Measurements from ENCODE around the gene CCDC154. TPM values are rescaled to one million over a fixed set of nuclear protein-coding genes. Genes with fewer than 3 reads are reported as not detected.

Gene CCDC154
- total RNA-seq, 1 donor from 2014 or later, result 0.94 TPM

- intact Hi-C loops (cut with DNase I), result no loop called here
- no peak for DNase-seq (ENCODE audit: low spot score)
Observed at GRCh38 chr16:1398826-1399581, 45.4 kb downstream of the CCDC154 start.

- DNase-seq (ENCODE audit: low spot score), result no peak
- intact Hi-C loops (cut with DNase I), result no loop called here
Observed at GRCh38 chr16:1398351-1398750, 46.0 kb downstream of the CCDC154 start.

- DNase-seq (ENCODE audit: low spot score), result no peak
- intact Hi-C loops (cut with DNase I), result no loop called here
Observed at GRCh38 chr16:1397779-1398178, 46.6 kb downstream of the CCDC154 start.

- no peak for DNase-seq (ENCODE audit: low spot score)
- intact Hi-C loops (cut with DNase I), result no loop called here
Observed at GRCh38 chr16:1395444-1396031, 48.8 kb downstream of the CCDC154 start.

GRCh38 chr16:1394367-1394951 lies 49.9 kb downstream of the CCDC154 start:
- intact Hi-C loops (cut with DNase I), result no loop called here
- DNase-seq (ENCODE audit: low spot score), result no peak

GRCh38 chr16:1393613-1394176 lies 50.7 kb downstream of the CCDC154 start:
- intact Hi-C loops (cut with DNase I), result no loop called here

GRCh38 chr16:1392826-1393225 lies 51.5 kb downstream of the CCDC154 start:
- DNase-seq (ENCODE audit: low spot score), result no peak

More at GRCh38 chr16:1393613-1394176, 50.7 kb downstream of the CCDC154 start:
- DNase-seq (ENCODE audit: low spot score), result no peak

GRCh38 chr16:1390239-1390779 lies 54.0 kb downstream of the CCDC154 start:
- no peak for DNase-seq (ENCODE audit: low spot score)

More at GRCh38 chr16:1392826-1393225, 51.5 kb downstream of the CCDC154 start:
- intact Hi-C loops (cut with DNase I), result no loop called here

GRCh38 chr16:1389762-1390161 lies 54.6 kb downstream of the CCDC154 start:
- intact Hi-C loops (cut with DNase I), result no loop called here
- no peak for DNase-seq (ENCODE audit: low spot score)

More at GRCh38 chr16:1390239-1390779, 54.0 kb downstream of the CCDC154 start:
- intact Hi-C loops (cut with DNase I), result no loop called here

GRCh38 chr16:1387331-1387730 lies 57.0 kb downstream of the CCDC154 start:
- DNase-seq (ENCODE audit: low spot score), result no peak
- intact Hi-C loops (cut with DNase I), result no loop called here

GRCh38 chr16:1385232-1385631 lies 59.1 kb downstream of the CCDC154 start:
- intact Hi-C loops (cut with DNase I), result no loop called here
- no peak for DNase-seq (ENCODE audit: low spot score)

Other genes starting within 250 kb of the CCDC154 start
- gene TPSG1, start 219.3 kb downstream of the CCDC154 start, total RNA-seq, result not detected
- gene TPSB2, start 214.4 kb downstream of the CCDC154 start, total RNA-seq, result 5.5 TPM
- gene TPSAB1, start 203.9 kb downstream of the CCDC154 start, total RNA-seq, result 4.1 TPM
- gene TPSD1, start 188.5 kb downstream of the CCDC154 start, total RNA-seq, result not detected
- 86.6 TPM for gene UBE2I, start 134.9 kb downstream of the CCDC154 start, total RNA-seq
- 3.8 TPM for gene BAIAP3, start 110.9 kb downstream of the CCDC154 start, total RNA-seq
- 55.0 TPM for gene TSR3, start 92.7 kb downstream of the CCDC154 start, total RNA-seq
- gene GNPTG, start 92.6 kb downstream of the CCDC154 start, total RNA-seq, result 32.3 TPM
- gene UNKL, start 29.9 kb downstream of the CCDC154 start, total RNA-seq, result 7.4 TPM
- 11.6 TPM for gene UQCC4, start 23.8 kb downstream of the CCDC154 start, total RNA-seq
- not detected for gene PERCC1, start 13.5 kb downstream of the CCDC154 start, total RNA-seq
- 39.8 TPM for gene CLCN7, start 30.5 kb upstream of the CCDC154 start, total RNA-seq
- gene PTX4, start 44.4 kb upstream of the CCDC154 start, total RNA-seq, result not detected
- 17.7 TPM for gene TELO2, start 48.8 kb upstream of the CCDC154 start, total RNA-seq
- gene TMEM204, start 89.1 kb upstream of the CCDC154 start, total RNA-seq, result 19.8 TPM
- gene IFT140, start 167.5 kb upstream of the CCDC154 start, total RNA-seq, result 10.5 TPM
- 12.4 TPM for gene CRAMP1, start 167.8 kb upstream of the CCDC154 start, total RNA-seq
- gene JPT2, start 233.7 kb upstream of the CCDC154 start, total RNA-seq, result 26.2 TPM

All from cardiac septum (tissue), 1 donor.